Fibroblast of skin of scalp (primary cell): ENCODE results near the gene ITIH4.

Experiments used
- DNase-seq: peaks from one replicate; pipeline ENCODE4 v3.0.0-alpha.2; 2013

ITIH4 gene

GRCh38 chr3:52847726-52848125 lies 17.3 kb upstream of the ITIH4 start:
- no peak for DNase-seq

- no peak for DNase-seq
These were observed 16.8 kb upstream of the ITIH4 start for GRCh38 chr3:52847241-52847640.

GRCh38 chr3:52846432-52846965 lies 16.0 kb upstream of the ITIH4 start:
- DNase-seq: no peak

- no peak for DNase-seq
These were observed 15.4 kb upstream of the ITIH4 start for GRCh38 chr3:52845691-52846431.

- no peak for DNase-seq
These were observed 14.7 kb upstream of the ITIH4 start for GRCh38 chr3:52845157-52845556.

- DNase-seq: no peak
These were observed 14.0 kb upstream of the ITIH4 start for GRCh38 chr3:52844290-52844975.

GRCh38 chr3:52843881-52844280 lies 13.4 kb upstream of the ITIH4 start:
- no peak for DNase-seq

GRCh38 chr3:52843108-52843865 lies 12.8 kb upstream of the ITIH4 start:
- no peak for DNase-seq

GRCh38 chr3:52842424-52842823 lies 12.0 kb upstream of the ITIH4 start:
- DNase-seq: no peak

- DNase-seq: no peak
These were observed 11.5 kb upstream of the ITIH4 start for GRCh38 chr3:52841981-52842340.

GRCh38 chr3:52841211-52841980 lies 10.9 kb upstream of the ITIH4 start:
- no peak for DNase-seq

- no peak for DNase-seq
These were observed 9.5 kb upstream of the ITIH4 start for GRCh38 chr3:52839892-52840545.

- DNase-seq: no peak
These were observed 8.8 kb upstream of the ITIH4 start for GRCh38 chr3:52839268-52839575.

GRCh38 chr3:52838561-52839267 lies 8.2 kb upstream of the ITIH4 start:
- no peak for DNase-seq

- no peak for DNase-seq
These were observed 6.5 kb upstream of the ITIH4 start for GRCh38 chr3:52836986-52837385.

GRCh38 chr3:52836471-52836845 lies 6.0 kb upstream of the ITIH4 start:
- DNase-seq: no peak

GRCh38 chr3:52835766-52836470 lies 5.4 kb upstream of the ITIH4 start:
- DNase-seq: no peak

GRCh38 chr3:52834871-52835501 lies 4.5 kb upstream of the ITIH4 start, which contains the start of gene MUSTN1:
TSS of gene MUSTN1 (minus strand) at chr3:52835019. CDS start at chr3:52834948, 71 bp downstream.
- peak; percentile 33 for DNase-seq

- no peak for DNase-seq
These were observed 2.7 kb upstream of the ITIH4 start for GRCh38 chr3:52833202-52833601.
